GM12872 (cell line): ENCODE data around the gene DNAJC8.

Source experiments
- CTCF ChIP-seq: IDR thresholded peaks from 3 replicates; pipeline ENCODE4 v1.5.1; 2011; ENCODE audit warnings: low read depth, mild to moderate bottlenecking, low read length, moderate library complexity; ENCODE audit not compliant: insufficient read depth

Gene DNAJC8

GRCh38 chr1:28272215-28272852 lies 39.5 kb upstream of the DNAJC8 start:
- no peak for TF ChIP-seq CTCF

- TF ChIP-seq CTCF = no peak
These were observed 36.7 kb upstream of the DNAJC8 start for GRCh38 chr1:28269529-28269928.

- TF ChIP-seq CTCF = no peak
These were observed 34.8 kb upstream of the DNAJC8 start for GRCh38 chr1:28267633-28268032.

GRCh38 chr1:28266920-28267322 lies 34.1 kb upstream of the DNAJC8 start:
- TF ChIP-seq CTCF = no peak

GRCh38 chr1:28265577-28265976 lies 32.7 kb upstream of the DNAJC8 start:
- no peak for TF ChIP-seq CTCF

GRCh38 chr1:28264897-28265296 lies 32.1 kb upstream of the DNAJC8 start:
- no peak for TF ChIP-seq CTCF

GRCh38 chr1:28260803-28261174 lies 28.0 kb upstream of the DNAJC8 start:
- TF ChIP-seq CTCF = no peak
